HCT116 (cell line): ENCODE data around the gene ST14.

Experiments used
- CTCF ChIP-seq, 3 experiments: fragments of 200-600 bp in 1 of 3; sonication (generic) in 1 of 3; IDR thresholded peaks in 2 of 3; conservative IDR thresholded peaks in 1 of 3; 2 replicates each; pipeline ENCODE4 v1.5.1; 2012 to 2017; ENCODE audit warnings: low read depth in 2 of 3, low read length in 2 of 3, antibody characterized with exemption in 1 of 3, borderline replicate concordance in 1 of 3, control low read depth in 1 of 3, mild to moderate bottlenecking in 1 of 3, mixed read lengths in 1 of 3, mixed run types in 1 of 3, moderate library complexity in 1 of 3; ENCODE audit not compliant: insufficient read depth in 1 of 3
- SP1 ChIP-seq: IDR thresholded peaks from 2 replicates; pipeline ENCODE4 v1.6.1; 2012; ENCODE audit warnings: low read depth

DNA sequence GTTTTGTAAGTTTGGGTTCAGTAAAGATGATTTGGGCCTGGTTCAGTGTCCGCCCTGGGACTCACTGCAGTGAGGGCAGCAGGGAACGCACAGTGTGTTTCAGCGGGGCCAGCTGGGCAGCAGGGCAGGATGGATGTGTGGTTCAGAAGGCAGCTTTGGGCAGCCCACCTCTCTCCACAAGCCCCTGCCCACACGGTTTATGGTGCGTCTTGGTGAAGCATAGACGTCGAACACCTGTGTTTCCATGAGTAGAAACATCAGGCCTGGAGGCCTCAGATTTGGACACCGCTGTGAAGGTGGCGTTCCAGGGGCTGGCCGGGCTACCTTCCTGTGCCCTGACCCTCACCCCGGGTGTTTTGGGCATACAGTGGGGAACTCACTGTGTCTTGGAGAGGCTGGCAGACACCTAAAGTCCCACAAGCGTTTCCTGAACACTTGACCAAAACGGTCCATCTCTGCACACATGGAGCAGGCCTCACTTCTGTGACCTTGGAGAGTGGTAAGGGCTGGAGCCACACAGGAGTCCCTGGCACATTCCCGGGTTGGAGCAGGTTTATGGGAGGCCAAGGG, 59.0 kb downstream of the ST14 start:
- TF ChIP-seq CTCF (IDR thresholded peaks at IDR 0.05 in 2 of 3, conservative IDR thresholded peaks at IDR 0.05 in 1 of 3; ENCODE audit: borderline replicate concordance in 1 of 3, insufficient read depth in 1 of 3, low read depth in 2 of 3, low read length in 2 of 3) (no peak), SP1 (no peak)
